GM21423 (cell line): ENCODE results near the gene DYDC2.
"Not testable (repeated sequence)": the region's sequence is repeated elsewhere in the genome, so short reads cannot be mapped to it uniquely, and the experiment has no call there.

Experiments
- ATAC-seq: cut with Tn5 transposase; IDR thresholded peaks from one replicate; pipeline ENCODE4 v1.9.1; 2021; ENCODE audit warnings: mild to moderate bottlenecking, moderate library complexity; ENCODE audit not compliant: unreplicated experiment

DYDC2 gene

DNA sequence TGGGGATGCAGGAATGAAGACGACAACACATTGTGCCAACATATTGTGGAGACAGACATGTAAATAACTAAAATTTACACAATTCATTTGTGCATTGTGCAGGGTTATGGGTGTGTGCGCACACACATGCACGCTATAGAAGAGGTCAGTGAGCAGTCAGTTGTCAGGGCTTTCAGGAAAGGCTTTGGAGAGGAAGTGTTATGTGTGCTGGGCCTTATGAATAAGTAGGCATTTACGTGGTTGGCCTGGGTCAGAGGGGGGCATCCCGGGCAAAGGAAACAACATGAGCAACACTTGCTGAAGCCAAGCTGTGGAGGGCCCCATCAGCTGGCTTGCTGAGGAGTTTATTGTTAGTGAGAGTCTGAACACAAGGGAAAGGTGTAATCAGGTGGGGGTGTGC, 55.9 kb downstream of the DYDC2 start:
- ATAC-seq, result no peak

DNA sequence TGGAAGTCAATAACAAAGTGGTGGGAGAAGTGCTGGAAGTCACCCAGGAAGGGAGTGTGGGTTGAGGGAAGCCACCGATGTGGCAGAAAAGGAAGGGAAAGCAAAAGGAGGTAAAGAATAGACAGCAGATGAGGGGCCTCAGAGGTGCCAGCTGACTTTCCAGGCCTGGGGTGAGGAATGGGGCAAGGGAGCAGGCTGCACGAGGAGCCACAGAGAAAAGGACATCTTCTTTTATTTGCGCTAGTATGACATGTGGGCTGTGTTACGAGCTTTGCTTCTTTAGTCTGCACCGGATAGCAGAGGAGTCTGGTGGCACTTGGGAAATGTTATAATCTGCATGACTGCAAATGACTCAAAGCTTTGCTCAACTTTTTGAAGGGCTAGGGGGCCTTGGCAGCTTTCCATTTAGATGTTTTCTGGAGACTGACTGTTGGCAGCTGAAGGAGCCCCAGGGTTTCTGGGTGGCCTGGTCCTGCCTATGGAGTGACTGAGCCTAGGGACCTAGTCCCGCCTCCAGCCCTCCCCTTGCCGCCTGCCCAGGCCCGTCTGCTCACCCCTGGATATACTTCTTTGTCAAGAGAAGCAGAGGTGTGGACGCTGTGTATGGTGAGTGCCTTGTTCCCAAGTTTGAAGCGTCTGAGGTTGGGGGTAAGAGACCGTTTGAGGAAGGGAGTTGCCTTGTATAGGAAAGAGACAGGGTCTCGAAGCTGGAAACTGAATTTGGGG, 56.9 kb downstream of the DYDC2 start:
- no peak for ATAC-seq

GRCh38 chr10:80414142-80414895, 57.7 kb downstream of the DYDC2 start:
- ATAC-seq, result no peak

GRCh38 chr10:80415734-80416478, 59.3 kb downstream of the DYDC2 start:
- no peak for ATAC-seq

- no peak for ATAC-seq
These were observed 60.0 kb downstream of the DYDC2 start for GRCh38 chr10:80416479-80417098.

- ATAC-seq, result not testable (repeated sequence)
These were observed 60.7 kb downstream of the DYDC2 start for GRCh38 chr10:80417256-80417655.
